GM23338 (cell line): ENCODE results near the gene C4orf36. TPM values are rescaled to one million over a fixed set of nuclear protein-coding genes. Genes with fewer than 3 reads are reported as not detected.

Source experiments
- ATAC-seq: fragments of 200-7000 bp; cut with Tn5 transposase; 3 replicates; pipeline ENCODE4 v1.9.1; 2020
- DNase-seq: peaks from one replicate; pipeline ENCODE4 v3.0.0-alpha.2; 2015; ENCODE audit warnings: low spot score
- H2AFZ ChIP-seq: fragments of 200-600 bp; sonication (generic); 2 replicates; pipeline ENCODE4 v1.8.0; 2016; ENCODE audit warnings: antibody characterized with exemption, mild to moderate bottlenecking, moderate library complexity
- H3F3A ChIP-seq: fragments of 200-600 bp; sonication (generic); replicated peaks from 2 replicates; pipeline ENCODE4 v1.8.0; 2017; ENCODE audit warnings: antibody characterized with exemption, mixed run types, low read depth
- H3K27ac ChIP-seq: fragments of 200-600 bp; sonication (generic); 2 replicates; pipeline ENCODE4 v1.6.1; 2016; ENCODE audit warnings: low read depth
- H3K27me3 ChIP-seq: fragments of 200-600 bp; sonication (generic); 2 replicates; pipeline ENCODE4 v1.8.0; 2016; ENCODE audit warnings: mild to moderate bottlenecking, mixed run types, moderate library complexity; ENCODE audit not compliant: insufficient read depth
- H3K36me3 ChIP-seq: fragments of 200-600 bp; sonication (generic); 2 replicates; pipeline ENCODE4 v1.8.0; 2016; ENCODE audit warnings: mild to moderate bottlenecking; ENCODE audit not compliant: insufficient read depth
- H3K4me1 ChIP-seq: fragments of 200-600 bp; sonication (generic); 2 replicates; pipeline ENCODE4 v1.8.0; 2016; ENCODE audit warnings: mild to moderate bottlenecking, moderate library complexity; ENCODE audit not compliant: insufficient read depth
- H3K4me2 ChIP-seq: fragments of 200-600 bp; sonication (generic); 2 replicates; pipeline ENCODE4 v1.7.1; 2017; ENCODE audit warnings: mixed run types
- H3K4me3 ChIP-seq: fragments of 200-600 bp; sonication (generic); 2 replicates; pipeline ENCODE4 v1.6.1; 2016; ENCODE audit warnings: mixed run types
- H3K79me2 ChIP-seq: fragments of 200-600 bp; sonication (generic); replicated peaks from 2 replicates; pipeline ENCODE4 v1.8.0; 2017; ENCODE audit warnings: mild to moderate bottlenecking; ENCODE audit not compliant: insufficient read depth
- H3K9me2 ChIP-seq: fragments of 200-600 bp; sonication (generic); 2 replicates; pipeline ENCODE4 v1.8.0; 2017; ENCODE audit not compliant: insufficient read depth
- H4K20me1 ChIP-seq: fragments of 200-600 bp; sonication (generic); replicated peaks from 2 replicates; pipeline ENCODE4 v1.8.0; 2017; ENCODE audit warnings: mild to moderate bottlenecking; ENCODE audit not compliant: insufficient read depth
- H3K27ac Mint-ChIP-seq: 2 replicates; pipeline ENCODE4 v1.8.0; 2020; ENCODE audit warnings: inconsistent platforms, mild to moderate bottlenecking, moderate library complexity, mixed read lengths
- H3K27me3 Mint-ChIP-seq: 3 replicates; pipeline ENCODE4 v1.8.0; 2022; ENCODE audit warnings: low read depth, mild to moderate bottlenecking, moderate library complexity, mixed read lengths, inconsistent platforms; ENCODE audit not compliant: insufficient read depth, poor library complexity
- H3K36me3 Mint-ChIP-seq: 3 replicates; pipeline ENCODE4 v1.8.0; 2021; ENCODE audit warnings: low read depth, mild to moderate bottlenecking, inconsistent platforms, moderate library complexity, mixed read lengths
- H3K4me1 Mint-ChIP-seq: 3 replicates; pipeline ENCODE4 v1.8.0; 2020; ENCODE audit warnings: mild to moderate bottlenecking, inconsistent platforms, mixed read lengths
- H3K4me3 Mint-ChIP-seq: 3 replicates; pipeline ENCODE4 v1.8.0; 2021; ENCODE audit warnings: moderate library complexity, mild to moderate bottlenecking, inconsistent platforms, mixed read lengths
- H3K9me3 Mint-ChIP-seq: 3 replicates; pipeline ENCODE4 v1.8.0; 2020; ENCODE audit warnings: moderate library complexity, mild to moderate bottlenecking, inconsistent platforms, mixed read lengths
- EZH2phosphoT487 ChIP-seq: fragments of 200-600 bp; sonication (generic); IDR thresholded peaks from one replicate; pipeline ENCODE4 v1.8.1; 2018; ENCODE audit warnings: antibody characterized with exemption; ENCODE audit not compliant: unreplicated experiment
- NANOG ChIP-seq: IDR thresholded peaks from 2 replicates; pipeline ENCODE4 v1.6.1; 2016; ENCODE audit warnings: antibody characterized with exemption, borderline replicate concordance
- ZNF331 ChIP-seq: fragments of 250-450 bp; sonication (Bioruptor Pico); IDR thresholded peaks from 2 replicates; pipeline ENCODE4 v1.5.0; 2020; ENCODE audit warnings: low read depth, mild to moderate bottlenecking, moderate library complexity
- polyA plus RNA-seq: library from polyadenylated mRNA; unstranded; fragments of >200 nt; fragmentation: Nextera tagmentation; extraction: Ambion mirVana; gene quantifications from 2 replicates; pipeline ENCODE4 v1.2.1, GENCODE V29; 2016
- total RNA-seq: library from RNA; depleted of rRNA; stranded (reverse); fragments of >200 nt; shearing (Covaris generic); gene quantifications from 2 replicates; pipeline ENCODE4 v1.2.3, GENCODE V29; 2014
- TF ChIP-seq, protein P1 (sequence below), 2 experiments: fragments of 200-600 bp in 1 of 2; sonication (generic) in 1 of 2; conservative IDR thresholded peaks; 2 replicates each; pipeline versions ENCODE4 v1.5.1 to v1.6.1; 2016 to 2017; ENCODE audit warnings: antibody characterized with exemption in 2 of 2, low read depth in 2 of 2, mild to moderate bottlenecking in 2 of 2, moderate library complexity in 1 of 2
- TF ChIP-seq, protein P2 (sequence below): IDR thresholded peaks from one replicate; pipeline ENCODE4 v1.6.1; 2018; ENCODE audit warnings: antibody characterized with exemption; ENCODE audit not compliant: unreplicated experiment

The C4orf36 gene
- total and polyA plus RNA-seq, 2 experiments from 2014 or later: 1.1 to 1.6 TPM

DNA sequence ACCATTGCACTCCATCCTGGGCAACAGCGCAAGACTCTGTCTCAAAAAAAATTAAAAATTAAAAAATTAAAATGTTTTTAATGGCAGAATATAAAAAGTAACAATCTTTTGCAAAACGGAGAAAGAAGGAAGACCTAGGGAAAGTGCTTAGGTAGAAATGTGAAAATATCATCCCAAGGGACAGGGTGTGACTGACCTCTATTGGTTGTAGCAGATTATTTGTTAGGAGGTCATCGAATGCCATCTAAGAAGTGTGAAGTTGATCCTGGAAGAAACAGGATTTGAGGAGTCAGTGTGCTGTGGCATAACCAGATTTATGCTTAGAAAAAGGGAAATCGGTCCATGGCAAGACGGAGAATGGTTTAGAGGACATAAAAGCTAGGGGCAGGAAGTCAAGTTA is 18.1 kb upstream of the C4orf36 start:
- no peak overlapping the region for H3K27ac Mint-ChIP-seq
- no peak overlapping the region for H3K4me3 ChIP-seq
- ATAC-seq: peak; percentile 29; the same call in 1 of the 3 replicates
- no peak overlapping the region for H2AFZ ChIP-seq
- no peak for DNase-seq
- H3K4me1 Mint-ChIP-seq: peaks cover 12% of the 10 kb centered on the region
- H3K27ac ChIP-seq: no peak overlapping the region
- H3K4me3 Mint-ChIP-seq: no peak overlapping the region
- no peaks in the 10 kb centered on the region for H3K27me3 ChIP-seq
- no peaks in the 10 kb centered on the region for H3K9me3 Mint-ChIP-seq
- no peaks in the 10 kb centered on the region for H3K36me3 ChIP-seq
- H3K4me1 ChIP-seq: peaks cover 9% of the 10 kb centered on the region
- no peaks in the 10 kb centered on the region for H3F3A ChIP-seq
- H3K9me2 ChIP-seq: 0 out of 2 replicates have a peak, but pooled peaks cover 2% of the 10 kb centered on the region
- H4K20me1 ChIP-seq: no peaks in the 10 kb centered on the region
- TF ChIP-seq ZNF331 (CRISPR knock-in tag) (no peak), NANOG (no peak)
- TF ChIP-seq, protein P1, sequence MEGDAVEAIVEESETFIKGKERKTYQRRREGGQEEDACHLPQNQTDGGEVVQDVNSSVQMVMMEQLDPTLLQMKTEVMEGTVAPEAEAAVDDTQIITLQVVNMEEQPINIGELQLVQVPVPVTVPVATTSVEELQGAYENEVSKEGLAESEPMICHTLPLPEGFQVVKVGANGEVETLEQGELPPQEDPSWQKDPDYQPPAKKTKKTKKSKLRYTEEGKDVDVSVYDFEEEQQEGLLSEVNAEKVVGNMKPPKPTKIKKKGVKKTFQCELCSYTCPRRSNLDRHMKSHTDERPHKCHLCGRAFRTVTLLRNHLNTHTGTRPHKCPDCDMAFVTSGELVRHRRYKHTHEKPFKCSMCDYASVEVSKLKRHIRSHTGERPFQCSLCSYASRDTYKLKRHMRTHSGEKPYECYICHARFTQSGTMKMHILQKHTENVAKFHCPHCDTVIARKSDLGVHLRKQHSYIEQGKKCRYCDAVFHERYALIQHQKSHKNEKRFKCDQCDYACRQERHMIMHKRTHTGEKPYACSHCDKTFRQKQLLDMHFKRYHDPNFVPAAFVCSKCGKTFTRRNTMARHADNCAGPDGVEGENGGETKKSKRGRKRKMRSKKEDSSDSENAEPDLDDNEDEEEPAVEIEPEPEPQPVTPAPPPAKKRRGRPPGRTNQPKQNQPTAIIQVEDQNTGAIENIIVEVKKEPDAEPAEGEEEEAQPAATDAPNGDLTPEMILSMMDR (conservative IDR thresholded peaks at IDR 0.05; ENCODE audit: low read depth in 2 of 2): peak; percentile 32 to 53; a peak in 3 of 4 replicates
- TF ChIP-seq, protein P2, sequence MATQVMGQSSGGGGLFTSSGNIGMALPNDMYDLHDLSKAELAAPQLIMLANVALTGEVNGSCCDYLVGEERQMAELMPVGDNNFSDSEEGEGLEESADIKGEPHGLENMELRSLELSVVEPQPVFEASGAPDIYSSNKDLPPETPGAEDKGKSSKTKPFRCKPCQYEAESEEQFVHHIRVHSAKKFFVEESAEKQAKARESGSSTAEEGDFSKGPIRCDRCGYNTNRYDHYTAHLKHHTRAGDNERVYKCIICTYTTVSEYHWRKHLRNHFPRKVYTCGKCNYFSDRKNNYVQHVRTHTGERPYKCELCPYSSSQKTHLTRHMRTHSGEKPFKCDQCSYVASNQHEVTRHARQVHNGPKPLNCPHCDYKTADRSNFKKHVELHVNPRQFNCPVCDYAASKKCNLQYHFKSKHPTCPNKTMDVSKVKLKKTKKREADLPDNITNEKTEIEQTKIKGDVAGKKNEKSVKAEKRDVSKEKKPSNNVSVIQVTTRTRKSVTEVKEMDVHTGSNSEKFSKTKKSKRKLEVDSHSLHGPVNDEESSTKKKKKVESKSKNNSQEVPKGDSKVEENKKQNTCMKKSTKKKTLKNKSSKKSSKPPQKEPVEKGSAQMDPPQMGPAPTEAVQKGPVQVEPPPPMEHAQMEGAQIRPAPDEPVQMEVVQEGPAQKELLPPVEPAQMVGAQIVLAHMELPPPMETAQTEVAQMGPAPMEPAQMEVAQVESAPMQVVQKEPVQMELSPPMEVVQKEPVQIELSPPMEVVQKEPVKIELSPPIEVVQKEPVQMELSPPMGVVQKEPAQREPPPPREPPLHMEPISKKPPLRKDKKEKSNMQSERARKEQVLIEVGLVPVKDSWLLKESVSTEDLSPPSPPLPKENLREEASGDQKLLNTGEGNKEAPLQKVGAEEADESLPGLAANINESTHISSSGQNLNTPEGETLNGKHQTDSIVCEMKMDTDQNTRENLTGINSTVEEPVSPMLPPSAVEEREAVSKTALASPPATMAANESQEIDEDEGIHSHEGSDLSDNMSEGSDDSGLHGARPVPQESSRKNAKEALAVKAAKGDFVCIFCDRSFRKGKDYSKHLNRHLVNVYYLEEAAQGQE: no peak
- no peaks in the 10 kb centered on the region for H3K79me2 ChIP-seq
- H3K36me3 Mint-ChIP-seq: no peaks in the 10 kb centered on the region
- H3K4me2 ChIP-seq: no peak overlapping the region
- H3K27me3 Mint-ChIP-seq: no peaks in the 10 kb centered on the region

DNA sequence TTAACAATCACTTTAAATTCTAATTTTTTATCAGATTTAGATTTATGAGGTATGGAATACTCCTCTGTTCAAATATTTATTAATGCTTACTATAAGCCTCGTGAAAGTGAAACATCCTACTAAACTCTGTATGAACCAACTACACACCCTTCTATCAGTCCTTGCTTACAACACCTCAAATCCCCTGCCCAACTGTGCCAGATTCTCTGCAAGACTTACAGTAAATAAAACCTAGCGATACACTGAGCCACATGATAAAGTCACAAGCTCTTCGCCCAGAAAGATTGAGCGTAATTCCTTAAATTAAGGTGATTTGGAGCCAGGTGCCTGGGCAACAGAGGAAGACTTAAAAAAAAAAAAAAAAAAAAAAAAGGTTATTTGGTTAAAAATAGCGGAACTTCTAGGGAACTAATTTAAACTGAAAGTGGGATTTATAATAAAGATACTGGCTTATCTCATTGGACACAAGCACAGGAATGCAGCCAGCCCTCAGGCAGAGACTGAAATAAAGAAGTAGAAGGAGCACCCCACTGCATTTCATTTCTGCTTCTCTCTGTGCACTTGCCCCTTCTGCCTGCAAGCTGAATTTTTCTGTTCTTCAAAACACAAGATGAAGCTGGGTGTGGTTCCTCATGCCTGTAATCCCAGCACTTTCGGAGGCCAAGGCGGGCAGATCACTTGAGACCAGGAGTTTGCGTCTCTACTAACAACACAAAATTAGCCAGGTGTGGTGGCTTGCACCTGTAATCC is 17.5 kb upstream of the C4orf36 start:
- H3K27me3 ChIP-seq: peaks cover 2% of the 10 kb centered on the region; the same call in 1 of the 2 replicates
- Mint-ChIP-seq H3K36me3 (no peaks in the 10 kb centered on the region), H3K9me3 (no peaks in the 10 kb centered on the region), H3K4me3 (no peak overlapping the region), H3K4me1 (peaks cover 12% of the 10 kb centered on the region), H3K27me3 (no peaks in the 10 kb centered on the region), H3K27ac (no peak overlapping the region)
- DNase-seq (no peak), ATAC-seq (no peak)
- H4K20me1 ChIP-seq: no peaks in the 10 kb centered on the region
- H3K4me3 ChIP-seq: no peak overlapping the region
- H3K4me1 ChIP-seq: peaks cover 9% of the 10 kb centered on the region
- no peak for TF ChIP-seq ZNF331 (CRISPR knock-in tag)
- TF ChIP-seq EZH2phosphoT487: no peak
- TF ChIP-seq, protein P2: no peak
- no peaks in the 10 kb centered on the region for H3K36me3 ChIP-seq
- no peaks in the 10 kb centered on the region for H3F3A ChIP-seq
- H3K4me2 ChIP-seq: no peak overlapping the region
- no peaks in the 10 kb centered on the region for H3K79me2 ChIP-seq
- no peaks in the 10 kb centered on the region for H3K9me2 ChIP-seq
- no peak overlapping the region for H2AFZ ChIP-seq
- no peak overlapping the region for H3K27ac ChIP-seq
